ENCODE measurements around the gene UQCRHL.

The UQCRHL gene

DNA sequence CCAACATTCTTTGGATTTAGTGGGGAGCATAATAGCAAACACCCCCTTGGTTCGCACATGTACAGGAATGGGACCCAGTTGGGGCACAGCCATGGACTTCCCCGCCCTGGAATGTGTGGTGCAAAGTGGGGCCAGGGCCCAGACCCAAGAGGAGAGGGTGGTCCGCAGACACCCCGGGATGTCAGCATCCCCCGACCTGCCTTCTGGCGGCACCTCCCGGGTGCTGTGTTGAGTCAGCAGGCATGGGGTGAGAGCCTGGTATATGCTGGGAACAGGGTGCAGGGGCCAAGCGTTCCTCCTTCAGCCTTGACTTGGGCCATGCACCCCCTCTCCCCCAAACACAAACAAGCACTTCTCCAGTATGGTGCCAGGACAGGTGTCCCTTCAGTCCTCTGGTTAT is 21.8 kb downstream of the UQCRHL start:
- TF ChIP-seq, protein P1, sequence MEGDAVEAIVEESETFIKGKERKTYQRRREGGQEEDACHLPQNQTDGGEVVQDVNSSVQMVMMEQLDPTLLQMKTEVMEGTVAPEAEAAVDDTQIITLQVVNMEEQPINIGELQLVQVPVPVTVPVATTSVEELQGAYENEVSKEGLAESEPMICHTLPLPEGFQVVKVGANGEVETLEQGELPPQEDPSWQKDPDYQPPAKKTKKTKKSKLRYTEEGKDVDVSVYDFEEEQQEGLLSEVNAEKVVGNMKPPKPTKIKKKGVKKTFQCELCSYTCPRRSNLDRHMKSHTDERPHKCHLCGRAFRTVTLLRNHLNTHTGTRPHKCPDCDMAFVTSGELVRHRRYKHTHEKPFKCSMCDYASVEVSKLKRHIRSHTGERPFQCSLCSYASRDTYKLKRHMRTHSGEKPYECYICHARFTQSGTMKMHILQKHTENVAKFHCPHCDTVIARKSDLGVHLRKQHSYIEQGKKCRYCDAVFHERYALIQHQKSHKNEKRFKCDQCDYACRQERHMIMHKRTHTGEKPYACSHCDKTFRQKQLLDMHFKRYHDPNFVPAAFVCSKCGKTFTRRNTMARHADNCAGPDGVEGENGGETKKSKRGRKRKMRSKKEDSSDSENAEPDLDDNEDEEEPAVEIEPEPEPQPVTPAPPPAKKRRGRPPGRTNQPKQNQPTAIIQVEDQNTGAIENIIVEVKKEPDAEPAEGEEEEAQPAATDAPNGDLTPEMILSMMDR (conservative IDR thresholded peaks at IDR 0.05) = no peak
- no peak overlapping the region for H3K27ac ChIP-seq

DNA sequence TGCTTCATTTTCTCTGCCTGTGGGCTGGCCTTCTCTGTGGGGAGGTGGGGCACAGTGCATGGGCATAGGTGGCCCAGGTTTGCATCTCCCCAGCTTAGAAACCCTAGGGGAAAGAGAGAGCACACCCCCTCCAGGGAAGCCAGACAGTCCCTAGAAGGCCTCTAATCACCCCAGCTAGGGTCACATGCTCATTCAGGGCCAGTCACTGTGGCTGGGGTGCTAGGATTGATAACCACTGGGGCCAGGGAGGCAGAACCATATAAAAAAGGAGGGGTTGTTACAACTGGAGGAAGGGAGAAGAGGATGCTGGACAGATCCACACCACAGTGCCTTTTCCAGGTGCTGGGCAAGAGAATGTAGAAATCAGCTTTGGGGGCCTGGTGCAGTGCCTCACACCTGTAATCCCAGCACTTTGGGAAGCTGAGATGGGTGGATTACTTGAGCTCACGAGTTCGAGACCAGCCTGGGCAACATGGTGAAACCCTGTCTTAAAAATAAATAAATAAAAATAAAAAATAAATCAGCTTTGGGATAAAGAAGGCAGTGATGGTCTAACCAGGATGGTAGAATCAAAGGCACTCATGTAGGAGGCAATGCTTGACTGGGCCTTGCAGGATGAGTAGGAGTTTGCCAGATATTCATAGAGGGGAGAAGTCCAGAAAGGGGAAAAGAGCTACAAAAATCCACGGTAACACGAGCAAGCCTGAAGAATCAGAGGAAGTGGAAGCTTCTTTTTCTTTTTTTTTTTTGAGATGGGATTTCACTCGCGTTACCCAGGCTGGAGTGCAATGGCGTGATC is 29.3 kb downstream of the UQCRHL start:
- TF ChIP-seq, protein P1 (conservative IDR thresholded peaks at IDR 0.05) = no peak

DNA sequence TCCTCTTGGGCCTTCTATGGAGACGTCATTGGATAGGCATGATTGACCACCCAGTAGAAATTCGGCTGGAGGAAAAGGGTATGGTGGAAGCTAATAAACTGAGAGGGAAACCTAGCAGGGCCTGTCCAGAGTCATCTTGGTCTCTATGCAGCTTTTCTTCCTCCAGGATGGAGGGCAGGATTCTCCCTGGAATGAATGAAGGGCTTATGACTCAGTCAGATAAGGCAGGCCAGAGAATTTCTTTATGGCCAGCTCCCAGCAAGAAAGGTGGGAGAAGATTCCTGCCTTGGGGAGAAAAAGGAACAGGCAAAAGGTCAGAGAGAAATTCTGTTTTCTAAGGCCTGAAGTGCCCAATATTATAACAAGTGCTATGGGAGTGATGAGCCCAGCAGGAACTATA is 31.7 kb downstream of the UQCRHL start:
- H3K27ac ChIP-seq = no peak overlapping the region
- TF ChIP-seq, protein P1 (conservative IDR thresholded peaks at IDR 0.05) = no peak

More for the DNA sequence above, 29.3 kb downstream of the UQCRHL start:
- H3K27ac ChIP-seq = no peak overlapping the region

DNA sequence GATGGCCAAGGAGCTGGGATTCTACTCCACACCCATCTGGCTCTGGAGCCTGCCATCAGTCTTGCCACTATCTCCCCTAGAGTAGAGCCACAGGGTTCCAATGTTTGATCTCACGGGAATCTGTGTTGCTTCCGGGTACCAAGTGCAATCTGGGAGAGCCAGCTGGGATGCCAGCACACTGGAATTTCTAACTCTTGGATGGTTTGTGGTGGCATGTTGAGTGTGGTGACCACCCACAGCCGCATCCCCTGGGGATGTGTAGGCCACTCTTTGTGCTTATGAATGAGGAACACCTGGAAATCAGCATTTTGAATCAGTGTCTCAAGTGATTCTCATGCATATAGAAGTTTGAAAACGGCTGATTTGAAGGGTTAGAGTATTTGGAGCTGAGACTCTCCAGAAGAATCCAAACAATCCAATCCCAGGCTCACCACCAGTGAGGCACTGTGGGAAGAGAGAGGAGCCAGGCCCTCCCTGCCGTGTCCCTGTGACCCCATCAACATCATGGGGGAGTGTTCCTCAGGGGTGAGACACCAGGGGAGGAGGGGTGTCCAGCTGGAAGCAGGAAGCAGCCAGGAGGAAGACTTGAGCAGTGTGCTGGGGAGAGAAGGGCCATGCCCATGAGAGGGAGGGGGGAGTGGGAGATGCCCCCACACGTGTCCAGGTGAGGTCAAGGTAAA is 35.5 kb downstream of the UQCRHL start:
- no peak overlapping the region for H3K27ac ChIP-seq
- TF ChIP-seq, protein P1 (conservative IDR thresholded peaks at IDR 0.05) = no peak

- TF ChIP-seq, protein P1 (conservative IDR thresholded peaks at IDR 0.05) = no peak
- no peak overlapping the region for H3K27ac ChIP-seq
These were observed 37.0 kb downstream of the UQCRHL start for GRCh38 chr1:15770313-15770962.

DNA sequence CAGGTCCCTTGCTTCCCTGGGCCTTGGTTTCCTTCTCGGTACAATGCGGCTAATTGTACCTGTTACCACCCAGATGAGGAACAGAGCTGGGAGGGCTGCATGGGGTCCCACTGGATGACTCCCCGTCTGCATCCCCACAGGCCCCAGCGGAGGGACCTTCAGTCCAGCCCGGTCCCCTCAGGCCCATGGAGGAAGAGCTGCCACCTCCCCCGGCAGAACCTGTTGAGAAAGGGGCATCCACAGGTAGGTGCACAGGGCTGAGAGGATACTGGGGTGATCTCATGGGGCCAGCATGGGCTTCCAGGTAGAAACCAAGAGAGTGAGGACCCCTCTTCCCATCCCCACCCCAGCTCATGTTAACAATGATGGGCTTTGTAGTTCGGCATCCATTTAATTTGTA is 39.1 kb downstream of the UQCRHL start:
- TF ChIP-seq, protein P1 (conservative IDR thresholded peaks at IDR 0.05) = no peak
- H3K27ac ChIP-seq = no peak overlapping the region

- TF ChIP-seq, protein P1 (conservative IDR thresholded peaks at IDR 0.05) = no peak
- no peak overlapping the region for H3K27ac ChIP-seq
These were observed 39.5 kb downstream of the UQCRHL start for GRCh38 chr1:15767941-15768340.

Data from VCaP (cell line).